PC-9 (cell line): ENCODE measurements around the gene RECQL5.

ENCODE experiments used
- CTCF ChIP-seq: fragments of 200-600 bp; sonication (generic); conservative IDR thresholded peaks from 2 replicates; pipeline ENCODE4 v1.6.1; 2017; ENCODE audit warnings: mixed run types, antibody characterized with exemption, mild to moderate bottlenecking, moderate library complexity
- EZH2 ChIP-seq: fragments of 200-600 bp; sonication (generic); IDR thresholded peaks from 2 replicates; pipeline ENCODE4 v1.8.0; 2017; ENCODE audit warnings: antibody characterized with exemption, low read depth

- TF ChIP-seq EZH2 (no peak), CTCF (no peak)
Observed at GRCh38 chr17:75639327-75639726, 27.6 kb downstream of the RECQL5 start.
